HS-27A (cell line): ENCODE measurements around the gene RGS12.

Source experiments
- DNase-seq: peaks from one replicate; pipeline ENCODE4 v3.0.0-alpha.2; 2012; ENCODE audit warnings: low read depth, missing footprints

Gene RGS12

GRCh38 chr4:3276986-3277385, 15.8 kb upstream of the RGS12 start:
- no peak for DNase-seq

- DNase-seq = no peak
Measured at GRCh38 chr4:3280466-3280865, 12.4 kb upstream of the RGS12 start.

- no peak for DNase-seq
Measured at GRCh38 chr4:3283483-3283882, 9.3 kb upstream of the RGS12 start.

- DNase-seq = no peak
Measured at GRCh38 chr4:3283916-3284315, 8.9 kb upstream of the RGS12 start.

GRCh38 chr4:3284734-3285557, 7.9 kb upstream of the RGS12 start:
- DNase-seq = no peak

- DNase-seq = no peak
Measured at GRCh38 chr4:3285558-3286334, 7.1 kb upstream of the RGS12 start.

GRCh38 chr4:3286335-3287175, 6.3 kb upstream of the RGS12 start:
- no peak for DNase-seq

- DNase-seq = no peak
Measured at GRCh38 chr4:3287271-3287971, 5.4 kb upstream of the RGS12 start.

- no peak for DNase-seq
Measured at GRCh38 chr4:3287972-3288570, 4.8 kb upstream of the RGS12 start.

GRCh38 chr4:3288571-3289094, 4.2 kb upstream of the RGS12 start:
- DNase-seq = no peak

- DNase-seq = no peak
Measured at GRCh38 chr4:3290476-3290875, 2.3 kb upstream of the RGS12 start.

- DNase-seq = no peak
Measured at GRCh38 chr4:3290889-3291321, 1.9 kb upstream of the RGS12 start.

- DNase-seq = no peak
Measured at GRCh38 chr4:3291411-3291968, 1.3 kb upstream of the RGS12 start.

- DNase-seq = no peak
Measured at GRCh38 chr4:3291969-3292570, 751 bp upstream of the RGS12 start.

- no peak for DNase-seq
Measured at GRCh38 chr4:3293401-3294391, 875 bp downstream of the RGS12 start.

- no peak for DNase-seq
Measured at GRCh38 chr4:3294401-3295241, 1.8 kb downstream of the RGS12 start.

GRCh38 chr4:3295837-3296624, 3.2 kb downstream of the RGS12 start:
- no peak for DNase-seq
